Measurements from ENCODE around the gene GALNS. TPM values are rescaled to one million over a fixed set of nuclear protein-coding genes. Genes with fewer than 3 reads are reported as not detected.

GALNS gene
- polyA plus RNA-seq, 2 of the 4 experiments (the other 2 are of a cell fraction), result 7.0 to 31.2 TPM

- DNase-seq (ENCODE audit: low read depth in 1 of 2, low spot score in 1 of 2), result no peak
- TF ChIP-seq MAZ (IDR thresholded peaks at IDR 0.05; ENCODE audit: borderline replicate concordance, low read depth, low read length) (no peak), NR3C1 (IDR thresholded peaks at IDR 0.05) (no peak), HOXB13 (CRISPR knock-in tag; IDR thresholded peaks at IDR 0.05; ENCODE audit: low read depth) (no peak), CHD4 (IDR thresholded peaks at IDR 0.05; ENCODE audit: borderline replicate concordance) (no peak), PHF8 (IDR thresholded peaks at IDR 0.05; ENCODE audit: borderline replicate concordance, low read depth) (no peak), HEYL (CRISPR knock-in tag; IDR thresholded peaks at IDR 0.05) (no peak), CEBPB (IDR thresholded peaks at IDR 0.05) (no peak)
- TF ChIP-seq, protein P1, sequence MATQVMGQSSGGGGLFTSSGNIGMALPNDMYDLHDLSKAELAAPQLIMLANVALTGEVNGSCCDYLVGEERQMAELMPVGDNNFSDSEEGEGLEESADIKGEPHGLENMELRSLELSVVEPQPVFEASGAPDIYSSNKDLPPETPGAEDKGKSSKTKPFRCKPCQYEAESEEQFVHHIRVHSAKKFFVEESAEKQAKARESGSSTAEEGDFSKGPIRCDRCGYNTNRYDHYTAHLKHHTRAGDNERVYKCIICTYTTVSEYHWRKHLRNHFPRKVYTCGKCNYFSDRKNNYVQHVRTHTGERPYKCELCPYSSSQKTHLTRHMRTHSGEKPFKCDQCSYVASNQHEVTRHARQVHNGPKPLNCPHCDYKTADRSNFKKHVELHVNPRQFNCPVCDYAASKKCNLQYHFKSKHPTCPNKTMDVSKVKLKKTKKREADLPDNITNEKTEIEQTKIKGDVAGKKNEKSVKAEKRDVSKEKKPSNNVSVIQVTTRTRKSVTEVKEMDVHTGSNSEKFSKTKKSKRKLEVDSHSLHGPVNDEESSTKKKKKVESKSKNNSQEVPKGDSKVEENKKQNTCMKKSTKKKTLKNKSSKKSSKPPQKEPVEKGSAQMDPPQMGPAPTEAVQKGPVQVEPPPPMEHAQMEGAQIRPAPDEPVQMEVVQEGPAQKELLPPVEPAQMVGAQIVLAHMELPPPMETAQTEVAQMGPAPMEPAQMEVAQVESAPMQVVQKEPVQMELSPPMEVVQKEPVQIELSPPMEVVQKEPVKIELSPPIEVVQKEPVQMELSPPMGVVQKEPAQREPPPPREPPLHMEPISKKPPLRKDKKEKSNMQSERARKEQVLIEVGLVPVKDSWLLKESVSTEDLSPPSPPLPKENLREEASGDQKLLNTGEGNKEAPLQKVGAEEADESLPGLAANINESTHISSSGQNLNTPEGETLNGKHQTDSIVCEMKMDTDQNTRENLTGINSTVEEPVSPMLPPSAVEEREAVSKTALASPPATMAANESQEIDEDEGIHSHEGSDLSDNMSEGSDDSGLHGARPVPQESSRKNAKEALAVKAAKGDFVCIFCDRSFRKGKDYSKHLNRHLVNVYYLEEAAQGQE (IDR thresholded peaks at IDR 0.05), result no peak
- peaks cover 52% of the 10 kb centered on the region for H3K4me1 ChIP-seq
- H3K4me2 ChIP-seq, result 0 out of 3 replicates have a peak overlapping the region, but pooled peaks have one; percentile 17
- H3K9me3 ChIP-seq, result no peaks in the 10 kb centered on the region
- WGBS (ENCODE audit: missing lambda C conversion rate), result 64% methylated on average over 3 of the region's 9 CpGs
- FAIRE-seq, result no peak
- H3K4me3 ChIP-seq, result no peak overlapping the region
- ATAC-seq, result peak in 1 of 2 experiments; percentile 25; a peak in 3 of 6 replicates
- ChIA-PET POLR2A (no interaction called here), CTCF (interaction anchor here (31.8 kb wide), 1 partner anchor 23 kb away, joined by 596 read pairs; no protein-coding TSS in a partner anchor)
- peak overlapping the region in 1 of 2 experiments; percentile 35; a peak in 1 of 6 replicates for H3K27ac ChIP-seq
These were observed 91.8 kb downstream of the GALNS start for GRCh38 chr16:88764913-88765349.

- DNase-seq (ENCODE audit: low read depth in 1 of 2, low spot score in 1 of 2), result no peak
- Histone ChIP-seq H3K27ac (no peak overlapping the region), H3K4me1 (peaks cover 44% of the 10 kb centered on the region), H3K4me3 (no peak overlapping the region), H3K4me2 (no peak overlapping the region), H3K9me3 (no peaks in the 10 kb centered on the region)
- TF ChIP-seq JUNB (IDR thresholded peaks at IDR 0.05) (no peak), HOXB13 (CRISPR knock-in tag; IDR thresholded peaks at IDR 0.05; ENCODE audit: low read depth) (no peak), E2F6 (IDR thresholded peaks at IDR 0.05; ENCODE audit: borderline replicate concordance, low read depth) (no peak), HEYL (CRISPR knock-in tag; IDR thresholded peaks at IDR 0.05) (no peak), MAFK (IDR thresholded peaks at IDR 0.05; ENCODE audit: partially characterized antibody) (no peak), TP53 (CRISPR knock-in tag; IDR thresholded peaks at IDR 0.05) (no peak), EP300 (IDR thresholded peaks at IDR 0.05) (no peak), HMGXB4 (CRISPR knock-in tag; IDR thresholded peaks at IDR 0.05; ENCODE audit: borderline replicate concordance) (no peak), ZC3H11A (IDR thresholded peaks at IDR 0.05) (no peak), NPAS2 (CRISPR knock-in tag; IDR thresholded peaks at IDR 0.05; ENCODE audit: borderline replicate concordance) (no peak), ZFP36 (IDR thresholded peaks at IDR 0.05; ENCODE audit: borderline replicate concordance, partially characterized antibody) (no peak), GATA3 (IDR thresholded peaks at IDR 0.05; ENCODE audit: borderline replicate concordance) (no peak), MAZ (IDR thresholded peaks at IDR 0.05; ENCODE audit: borderline replicate concordance, low read depth, low read length) (no peak)
- TF ChIP-seq, protein P2, sequence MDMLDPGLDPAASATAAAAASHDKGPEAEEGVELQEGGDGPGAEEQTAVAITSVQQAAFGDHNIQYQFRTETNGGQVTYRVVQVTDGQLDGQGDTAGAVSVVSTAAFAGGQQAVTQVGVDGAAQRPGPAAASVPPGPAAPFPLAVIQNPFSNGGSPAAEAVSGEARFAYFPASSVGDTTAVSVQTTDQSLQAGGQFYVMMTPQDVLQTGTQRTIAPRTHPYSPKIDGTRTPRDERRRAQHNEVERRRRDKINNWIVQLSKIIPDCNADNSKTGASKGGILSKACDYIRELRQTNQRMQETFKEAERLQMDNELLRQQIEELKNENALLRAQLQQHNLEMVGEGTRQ (IDR thresholded peaks at IDR 0.05), result no peak
- TF ChIP-seq, protein P3, sequence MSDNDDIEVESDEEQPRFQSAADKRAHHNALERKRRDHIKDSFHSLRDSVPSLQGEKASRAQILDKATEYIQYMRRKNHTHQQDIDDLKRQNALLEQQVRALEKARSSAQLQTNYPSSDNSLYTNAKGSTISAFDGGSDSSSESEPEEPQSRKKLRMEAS (IDR thresholded peaks at IDR 0.05), result no peak
- TF ChIP-seq, protein P1 (IDR thresholded peaks at IDR 0.05), result no peak
- ATAC-seq, result no peak
- no peak for FAIRE-seq
- CTCF ChIA-PET, result interaction anchor here (1.2 to 31.8 kb wide), 3 partner anchors 10 to 22 kb away, joined by 3 to 596 read pairs (median 4); no protein-coding TSS in a partner anchor
- POLR2A ChIA-PET, result interaction anchor here (0.7 kb wide), 1 partner anchor 313 kb away, joined by 4 read pairs; no protein-coding TSS in a partner anchor
- WGBS (ENCODE audit: missing lambda C conversion rate), result 94% methylated on average over 14 of the region's 19 CpGs
These were observed 92.7 kb downstream of the GALNS start for GRCh38 chr16:88764080-88764479.
